Adrenal gland (tissue), 12 donors: ENCODE data around the gene DDI2. TPM values are rescaled to one million over a fixed set of nuclear protein-coding genes. Genes with fewer than 3 reads are reported as not detected.

Experiments used
- DNase-seq, 7 donors: peaks; one replicate each; pipeline ENCODE4 v3.0.0-alpha.2; 2019 to 2020
- H3K27ac ChIP-seq, 5 donors: fragments of 200-600 bp; sonication (generic) in 4 of 5; 1 replicate in 3 of 5; 2 replicates in 2 of 5; pipeline versions ENCODE4 v1.5.1 to v1.8.0; 2016 to 2020; ENCODE audit warnings: mild to moderate bottlenecking in 1 of 5
- H3K27me3 ChIP-seq: fragments of 200-600 bp; 2 replicates; pipeline ENCODE4 v1.8.0; 2021
- H3K36me3 ChIP-seq, 2 donors: fragments of 200-600 bp; replicated peaks in 1 of 2; 1 replicate in 1 of 2; 2 replicates in 1 of 2; pipeline versions ENCODE4 v1.5.1 to v1.8.0; 2018 to 2022
- H3K4me1 ChIP-seq, 2 donors: fragments of 200-600 bp; replicated peaks in 1 of 2; 1 replicate in 1 of 2; 2 replicates in 1 of 2; pipeline versions ENCODE4 v1.5.1 to v1.8.0; 2018 to 2021
- H3K4me3 ChIP-seq, 4 donors: fragments of 200-600 bp; sonication (generic) in 3 of 4; one replicate each; pipeline ENCODE4 v1.5.1; 2016 to 2018
- H3K9me3 ChIP-seq, 3 donors: fragments of 200-600 bp; sonication (generic) in 1 of 3; replicated peaks in 1 of 3; 1 replicate in 2 of 3; 2 replicates in 1 of 3; pipeline versions ENCODE4 v1.5.1 to v1.8.0; 2016 to 2021
- CTCF ChIP-seq, 6 experiments: fragments of 450-650 bp in 4 of 6; fragments of 200-600 bp in 2 of 6; sonication (generic) in 1 of 6; IDR thresholded peaks; 1 replicate in 5 of 6; 2 replicates in 1 of 6; pipeline versions ENCODE4 v1.5.1 to v1.8.0; 2016 to 2021; ENCODE audit warnings: antibody characterized with exemption in 6 of 6, mild to moderate bottlenecking in 2 of 6, moderate library complexity in 1 of 6
- POLR2A ChIP-seq, 2 donors: fragments of 450-650 bp; IDR thresholded peaks; one replicate each; pipeline ENCODE4 v1.6.1; 2017; ENCODE audit warnings: antibody characterized with exemption in 2 of 2, mild to moderate bottlenecking in 2 of 2, moderate library complexity in 1 of 2
- WGBS, 4 donors: extraction: QIAGEN DNeasy Blood & Tissue Kit in 2 of 4; methylation state at CpG; one replicate each; pipeline versions ENCODE4 v1.1.5 to v1.1.7; 2013 to 2017; 5-methylcytosine and 5-hydroxymethylcytosine counted together
- intact Hi-C, 2 donors: fragments of 100-400 bp; cut with DNase I; formaldehyde crosslinking; loops; one replicate each; pipeline versions ENCODE4 v1.14.1 to v1.15.0; 2022 to 2023
- polyA plus RNA-seq, 3 donors: library from polyadenylated mRNA; stranded (reverse); fragments of 200-250 nt in 2 of 3; fragments of 350-450 nt in 1 of 3; fragmentation: Illumina TruSeq in 1 of 3; extraction: RNeasy Lipid Tissue Mini Kit (QIAGEN cat#74804) in 1 of 3; gene quantifications; one replicate each; pipeline ENCODE4 v1.2.3, GENCODE V29; 2013 to 2014
- total RNA-seq, 9 donors: library from RNA; depleted of rRNA in 4 of 9; stranded (reverse); fragments of >200 nt in 4 of 9; fragments of 120-200 nt in 1 of 9; fragmentation: NEBNext Ultra II Directional in 1 of 9; extraction: Animal tissue kit (Norgen Biotek cat#: 25700) in 1 of 9; gene quantifications; one replicate each; pipeline versions ENCODE4 v1.1.0 to v1.2.4, GENCODE V29; 2013 to 2023
- donor health status: healthy with polysubstance abuse.
- donor health status: Bipolar disorder and iron deficiency.
- donor health status: DM: yes; HTN: yes; CAD: no.
- donor health status: DM: no; HTN: no; CAD: no.
- donor health status: DM: no; HTN: no; CAD: no.
- donor health status: DM: yes; HTN: yes; CAD: no.

Gene DDI2
- total and polyA plus RNA-seq, 12 donors, result 5.3 to 46.3 (median 27.2) TPM

GRCh38 chr1:15577691-15578090 lies 39.6 kb upstream of the DDI2 start:
- no peak for DNase-seq
- H3K4me1 ChIP-seq, result no peaks in the 10 kb centered on the region

GRCh38 chr1:15578921-15579682 lies 38.2 kb upstream of the DDI2 start:
- Histone ChIP-seq H3K36me3 (no peaks in the 10 kb centered on the region), H3K9me3 (no peaks in the 10 kb centered on the region), H3K4me1 (peaks cover 0 to 1% of the 10 kb centered on the region in 2 donors), H3K4me3 (no peak overlapping the region), H3K27me3 (no peaks in the 10 kb centered on the region), H3K27ac (peak overlapping the region in 1 of 5 donors; percentile 29)
- WGBS, 4 donors, result 82 to 87% (median 86%) methylated on average over 7 to 16 of the region's 16 CpGs
- TF ChIP-seq POLR2A (IDR thresholded peaks at IDR 0.05) (no peak), CTCF (IDR thresholded peaks at IDR 0.05) (no peak)
- no peak for DNase-seq
- intact Hi-C loops, result no loop called here

More at GRCh38 chr1:15577691-15578090, 39.6 kb upstream of the DDI2 start:
- H3K9me3 ChIP-seq, result no peaks in the 10 kb centered on the region
- intact Hi-C loops, result no loop called here
- no peaks in the 10 kb centered on the region for H3K36me3 ChIP-seq
- TF ChIP-seq CTCF (IDR thresholded peaks at IDR 0.05), result no peak
- TF ChIP-seq POLR2A (IDR thresholded peaks at IDR 0.05), result no peak
- 68 to 80% (median 73%) methylated on average over 1 to 4 of the region's 4 CpGs for WGBS, 4 donors
- H3K27ac ChIP-seq, result no peak overlapping the region
- H3K27me3 ChIP-seq, result no peaks in the 10 kb centered on the region
- no peak overlapping the region for H3K4me3 ChIP-seq

- no peak overlapping the region for H3K27ac ChIP-seq
- no peaks in the 10 kb centered on the region for H3K9me3 ChIP-seq
- DNase-seq, result no peak
- TF ChIP-seq POLR2A (IDR thresholded peaks at IDR 0.05), result no peak
- TF ChIP-seq CTCF (IDR thresholded peaks at IDR 0.05), result no peak
- intact Hi-C loops, result no loop called here
- no peaks in the 10 kb centered on the region for H3K27me3 ChIP-seq
- no peak overlapping the region for H3K4me3 ChIP-seq
- peaks cover 5 to 7% of the 10 kb centered on the region in 2 donors for H3K4me1 ChIP-seq
- no peaks in the 10 kb centered on the region for H3K36me3 ChIP-seq
Observed at GRCh38 chr1:15579683-15580047, 37.6 kb upstream of the DDI2 start.

GRCh38 chr1:15583016-15583706 lies 34.1 kb upstream of the DDI2 start:
- H3K9me3 ChIP-seq, result no peaks in the 10 kb centered on the region

More at GRCh38 chr1:15583016-15583706, 34.1 kb upstream of the DDI2 start:
- no peak overlapping the region for H3K27ac ChIP-seq
- WGBS, 4 donors, result 77 to 92% (median 86%) methylated on average over 13 to 18 of the region's 18 CpGs
- no peaks in the 10 kb centered on the region for H3K36me3 ChIP-seq
- H3K4me1 ChIP-seq, result peaks cover 6 to 10% of the 10 kb centered on the region in 2 donors
- intact Hi-C loops, result no loop called here
- DNase-seq, result no peak
- no peak overlapping the region for H3K4me3 ChIP-seq
- no peak for TF ChIP-seq POLR2A (IDR thresholded peaks at IDR 0.05)
- no peak for TF ChIP-seq CTCF (IDR thresholded peaks at IDR 0.05)
- H3K27me3 ChIP-seq, result no peaks in the 10 kb centered on the region
